Endometrial microvascular endothelial cells (primary cell): ENCODE data around the gene AHNAK2. TPM values are rescaled to one million over a fixed set of nuclear protein-coding genes. Genes with fewer than 3 reads are reported as not detected.
"Not testable (repeated sequence)": the region's sequence is repeated elsewhere in the genome, so short reads cannot be mapped to it uniquely, and the experiment has no call there.

Experiments used
- in situ Hi-C: cut with HindIII; loops from 2 replicates; pipeline ENCODE4 v1.10.0; 2017; ENCODE audit warnings: low sequenced_read_pairs, low pct_unique_long_range_greater_than_20kb; ENCODE audit errors: inconsistent ontology term
- total RNA-seq: library from RNA; depleted of rRNA; stranded (reverse); fragments of >200 nt; gene quantifications from one replicate; pipeline ENCODE4 v1.2.3, GENCODE V29; 2015; ENCODE audit errors: inconsistent ontology term

Gene AHNAK2
- total RNA-seq, 1 donor from 2014 or later = 41.5 TPM

GRCh38 chr14:104923640-104924420 is 54.3 kb downstream of the AHNAK2 start:
- in situ Hi-C loops = no loop called here

- in situ Hi-C loops = no loop called here
Observed at GRCh38 chr14:104919993-104920315, 58.2 kb downstream of the AHNAK2 start.

GRCh38 chr14:104919152-104919992 is 58.8 kb downstream of the AHNAK2 start:
- in situ Hi-C loops = not testable (repeated sequence)

DNA sequence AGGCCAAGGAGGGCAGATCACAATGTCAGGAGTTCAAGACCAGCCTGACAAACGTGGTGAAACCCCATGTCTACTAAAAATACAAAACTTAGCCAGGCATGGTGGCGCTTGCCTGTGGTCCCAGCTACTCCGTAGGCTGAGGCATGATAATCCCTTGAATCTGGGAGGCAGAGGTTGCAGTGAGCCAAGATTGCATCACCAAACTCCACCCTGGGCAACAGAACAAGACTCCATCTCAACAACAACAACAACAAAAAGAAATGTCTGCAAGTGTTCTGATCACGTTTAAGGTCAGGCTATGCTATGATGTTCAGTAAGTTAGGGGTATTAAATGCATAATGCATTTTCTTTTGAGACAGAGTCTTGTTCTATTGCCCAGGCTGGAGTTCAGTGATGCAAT is 60.2 kb downstream of the AHNAK2 start:
- in situ Hi-C loops = no loop called here

DNA sequence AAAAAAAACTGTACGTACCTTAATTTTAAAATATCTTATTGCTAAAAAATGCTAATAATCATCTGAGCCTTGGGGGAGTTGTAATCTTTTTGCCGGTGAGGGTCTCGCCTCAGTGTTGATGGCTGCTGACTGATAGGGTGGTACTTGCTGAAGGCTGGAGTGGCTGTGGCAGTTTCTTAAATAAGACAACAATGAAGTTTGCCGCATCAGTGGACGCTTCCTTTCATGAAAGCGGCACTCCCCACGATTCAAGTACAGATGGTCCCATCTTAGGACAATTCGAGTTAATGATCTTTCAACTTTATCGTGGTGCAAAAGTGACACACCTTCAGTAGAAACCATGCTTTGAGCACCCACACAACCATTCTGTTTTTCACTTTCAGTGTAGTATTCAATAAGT is 61.1 kb downstream of the AHNAK2 start:
- in situ Hi-C loops = no loop called here

GRCh38 chr14:104913435-104913834 is 64.7 kb downstream of the AHNAK2 start:
- in situ Hi-C loops = no loop called here

DNA sequence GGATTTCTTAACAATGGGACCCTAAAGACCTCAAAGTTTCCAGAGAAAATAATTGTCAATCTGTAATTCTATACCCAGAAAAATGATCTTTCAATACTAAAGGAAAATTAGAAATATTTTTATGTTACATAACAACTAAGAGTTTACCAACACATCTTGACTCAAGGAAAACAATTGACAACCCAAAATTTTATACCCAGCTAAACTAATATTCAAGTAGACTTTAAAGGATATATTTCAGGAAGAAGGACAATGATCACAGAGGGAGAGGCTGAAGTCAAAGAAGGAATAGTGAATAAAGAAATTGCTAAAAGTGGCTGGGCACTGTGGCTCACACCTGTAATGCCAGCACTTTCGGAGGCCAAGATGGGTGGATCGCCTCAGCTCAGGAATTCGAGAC is 66.1 kb downstream of the AHNAK2 start:
- in situ Hi-C loops = no loop called here

DNA sequence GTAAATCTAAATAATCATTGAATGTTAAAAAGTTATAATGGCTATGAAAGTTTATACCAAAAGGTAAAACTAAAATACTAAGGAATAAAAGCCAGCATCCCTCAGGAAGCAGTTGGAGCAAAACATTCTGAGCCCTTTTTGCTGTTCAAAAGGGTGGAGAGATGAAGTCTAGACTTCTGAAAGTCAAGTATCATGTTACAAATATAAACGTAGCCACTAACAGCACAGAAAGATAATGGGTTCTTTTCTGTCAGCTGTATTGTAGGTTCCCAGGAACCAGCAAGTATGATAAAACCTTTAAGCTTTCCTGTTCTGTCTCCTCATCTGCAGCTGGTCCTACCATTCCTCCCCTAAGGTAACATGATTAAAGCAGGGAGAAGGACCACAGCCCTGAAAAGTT is 69.9 kb downstream of the AHNAK2 start:
- in situ Hi-C loops = no loop called here

GRCh38 chr14:104905579-104905933 is 72.6 kb downstream of the AHNAK2 start:
- in situ Hi-C loops = not testable (repeated sequence)

DNA sequence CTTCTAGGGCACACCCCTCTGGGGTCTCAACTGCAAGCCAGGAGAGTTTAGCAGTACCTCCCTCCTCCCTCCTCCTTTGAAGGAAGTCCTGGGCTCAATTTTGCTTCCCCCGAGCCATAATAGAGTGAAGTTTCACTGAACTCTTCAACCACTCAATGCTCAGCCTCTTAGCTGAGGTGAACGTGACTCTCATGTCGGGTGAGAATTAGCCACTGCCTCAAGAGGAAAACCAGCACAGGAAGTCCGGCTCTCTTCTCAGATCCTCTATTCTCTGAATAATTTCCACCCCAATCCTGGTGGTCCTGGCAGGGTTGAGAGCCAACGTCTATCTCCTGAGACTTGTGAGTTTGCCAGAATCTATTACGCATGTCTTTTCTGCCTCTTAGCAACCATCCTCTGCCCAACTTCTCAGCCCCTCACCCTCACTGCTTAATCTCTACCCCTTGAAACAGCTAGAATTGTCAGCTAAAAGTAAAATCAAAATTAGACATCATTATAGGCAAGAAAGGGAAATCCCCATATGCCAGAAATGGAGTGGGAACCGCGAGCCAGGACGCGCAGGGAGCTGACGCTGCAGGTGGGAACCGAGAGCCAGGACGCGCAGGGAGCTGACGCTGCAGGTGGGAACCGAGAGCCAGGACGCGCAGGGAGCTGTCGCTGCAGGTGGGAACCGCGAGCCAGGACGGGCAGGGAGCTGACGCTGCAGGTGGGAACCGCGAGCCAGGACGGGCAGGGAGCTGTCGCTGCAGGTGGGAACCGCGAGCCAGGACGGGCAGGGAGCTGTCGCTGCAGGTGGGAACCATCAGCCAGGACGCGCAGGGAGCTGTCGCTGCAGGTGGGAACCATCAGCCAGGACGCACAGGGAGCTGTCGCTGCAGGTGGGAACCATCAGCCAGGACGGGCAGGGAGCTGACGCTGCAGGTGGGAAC is 73.3 kb downstream of the AHNAK2 start:
- in situ Hi-C loops = not testable (repeated sequence)

DNA sequence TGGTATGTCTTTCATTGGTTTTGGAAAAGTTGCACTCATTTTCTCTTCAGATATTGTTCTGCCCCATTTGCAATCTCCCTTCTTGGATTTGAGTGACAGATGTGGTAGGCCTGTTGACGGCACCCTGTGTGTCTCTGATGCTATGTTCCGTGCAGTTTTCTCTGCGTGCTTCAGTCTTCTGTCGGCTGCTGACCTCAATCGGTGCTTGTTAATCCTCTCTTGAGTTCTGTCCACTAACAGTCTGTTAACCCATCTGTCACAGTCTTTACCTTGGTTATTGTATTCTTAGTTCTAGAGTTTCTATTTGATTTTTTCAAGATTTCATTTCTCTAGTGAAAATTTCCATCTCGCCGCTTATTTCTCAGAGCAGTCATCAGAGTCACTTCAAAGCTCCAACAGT is 74.2 kb downstream of the AHNAK2 start:
- in situ Hi-C loops = no loop called here

- in situ Hi-C loops = no loop called here
Observed at GRCh38 chr14:104900639-104901512, 77.3 kb downstream of the AHNAK2 start.

- in situ Hi-C loops = no loop called here
Observed at GRCh38 chr14:104899781-104900180, 78.4 kb downstream of the AHNAK2 start.

DNA sequence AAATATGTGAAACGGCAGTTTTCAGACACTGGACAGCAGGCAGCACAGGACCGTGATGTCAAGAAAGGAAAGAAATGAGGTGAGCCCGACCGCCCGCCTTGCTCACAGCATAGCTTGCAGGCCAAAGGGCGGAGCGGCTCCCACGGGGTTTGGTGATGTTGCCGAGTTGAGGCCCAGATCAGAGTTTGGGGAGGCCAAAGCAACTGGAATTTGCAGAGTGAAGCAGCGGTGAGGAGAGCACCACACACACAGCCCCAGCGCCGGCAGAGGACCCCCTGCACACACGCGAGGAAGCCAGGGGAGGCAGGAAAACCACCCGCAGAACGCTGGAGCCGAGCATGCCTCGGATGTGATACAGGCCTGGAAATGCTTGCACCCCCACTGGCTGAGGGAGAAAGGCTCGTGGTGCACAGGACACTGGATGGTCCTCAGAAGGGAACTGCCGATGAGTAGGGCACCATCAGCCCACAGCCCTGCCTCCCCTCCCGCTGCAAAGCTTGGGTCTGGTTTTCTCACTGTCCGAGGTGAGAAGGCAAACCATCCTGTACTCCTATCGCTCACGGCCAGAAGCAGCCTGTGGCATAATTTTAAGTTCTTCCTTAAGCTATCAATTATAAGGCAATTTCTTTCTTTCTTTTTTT is 79.2 kb downstream of the AHNAK2 start:
- in situ Hi-C loops = no loop called here

DNA sequence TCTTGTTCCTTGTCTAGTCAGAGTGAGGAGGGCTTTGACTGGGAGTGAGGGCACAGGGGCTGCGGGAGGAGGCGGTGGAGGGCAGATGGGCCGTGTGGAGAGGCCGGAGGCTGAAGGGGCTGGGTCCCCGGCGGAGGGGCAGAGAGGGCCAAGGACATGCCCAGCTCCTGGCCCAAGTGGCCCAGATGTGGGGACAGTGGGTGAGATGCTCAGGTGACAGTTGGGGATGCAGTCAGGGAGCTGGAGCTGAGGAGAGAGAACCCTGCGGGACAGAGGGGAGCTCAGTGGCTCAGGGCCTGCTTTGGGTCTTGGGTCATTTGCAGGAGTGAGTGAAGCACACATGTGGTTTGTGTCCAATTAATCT is 80.0 kb downstream of the AHNAK2 start:
- in situ Hi-C loops = no loop called here

DNA sequence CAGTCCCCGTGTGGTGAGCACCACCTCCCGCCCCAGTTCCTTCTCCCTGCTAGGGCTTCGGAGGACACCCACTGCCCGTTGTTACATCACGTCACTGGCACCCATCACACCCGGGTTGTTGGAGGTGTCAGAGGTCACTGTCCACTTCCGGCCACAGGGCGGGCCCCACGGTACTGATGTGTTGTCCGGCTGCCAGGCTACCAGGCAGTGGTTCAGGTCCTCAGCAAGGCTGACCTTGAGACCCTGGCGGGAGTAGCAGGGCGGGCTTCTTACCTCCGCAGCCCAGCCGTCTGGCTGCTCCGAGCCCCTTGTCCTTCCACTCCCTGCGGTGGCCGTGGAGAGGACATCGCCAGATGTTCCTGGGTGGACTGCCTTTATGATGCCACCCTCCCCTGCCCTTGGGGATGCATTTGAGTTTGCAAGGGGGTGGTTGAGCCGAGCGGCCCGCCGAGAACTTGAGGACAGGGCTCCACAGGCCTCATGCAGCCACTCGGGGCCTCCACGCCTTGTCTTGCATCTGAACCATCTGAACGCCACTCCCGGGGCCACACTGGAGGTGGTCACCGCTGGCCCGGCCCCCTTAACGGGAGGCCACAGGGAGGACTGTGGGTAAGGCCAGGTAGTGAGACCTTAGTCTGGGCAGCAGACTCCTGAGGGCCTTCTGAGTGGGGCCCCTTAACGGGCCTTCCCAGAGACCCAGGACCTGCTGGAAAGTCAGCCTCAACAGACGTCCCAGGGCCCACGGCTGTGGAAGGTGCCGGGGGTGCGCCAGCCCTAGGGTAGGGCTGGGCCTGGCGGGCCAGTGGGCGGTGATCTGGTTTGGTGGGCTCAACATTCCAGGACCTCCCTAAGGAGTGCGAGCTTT is 80.6 kb downstream of the AHNAK2 start:
- in situ Hi-C loops = no loop called here
